Effector memory CD4-positive, alpha-beta T cell (primary cell): ENCODE data around the gene OR13J1.
"Not testable (repeated sequence)": the region's sequence is repeated elsewhere in the genome, so short reads cannot be mapped to it uniquely, and the experiment has no call there.

Experiments
- DNase-seq, 3 donors: peaks; one replicate each; pipeline ENCODE4 v3.0.0-alpha.2; 2020
- H3K27ac ChIP-seq: 2 replicates; pipeline ENCODE4 v1.7.0; 2013; ENCODE audit warnings: mild to moderate bottlenecking, low read length, moderate library complexity; ENCODE audit not compliant: insufficient read depth, poor library complexity, severe bottlenecking
- H3K27me3 ChIP-seq: replicated peaks from 2 replicates; pipeline ENCODE4 v1.7.0; 2013; ENCODE audit warnings: mild to moderate bottlenecking, low read length; ENCODE audit not compliant: insufficient read depth, control insufficient read depth, poor library complexity, severe bottlenecking
- H3K36me3 ChIP-seq: 2 replicates; pipeline ENCODE4 v1.7.0; 2013; ENCODE audit warnings: mild to moderate bottlenecking, low read length, moderate library complexity; ENCODE audit not compliant: control insufficient read depth, insufficient read depth
- H3K4me1 ChIP-seq: 2 replicates; pipeline ENCODE4 v1.7.0; 2013; ENCODE audit warnings: low read length, mild to moderate bottlenecking; ENCODE audit not compliant: control insufficient read depth, insufficient read depth, poor library complexity, severe bottlenecking
- H3K4me3 ChIP-seq: 2 replicates; pipeline ENCODE4 v1.7.0; 2013; ENCODE audit warnings: low read length, low read depth, mild to moderate bottlenecking; ENCODE audit not compliant: insufficient read depth, poor library complexity, severe bottlenecking
- H3K9me3 ChIP-seq: 2 replicates; pipeline ENCODE4 v1.7.0; 2013; ENCODE audit warnings: mild to moderate bottlenecking, low read length, moderate library complexity; ENCODE audit not compliant: control insufficient read depth

Gene OR13J1

DNA sequence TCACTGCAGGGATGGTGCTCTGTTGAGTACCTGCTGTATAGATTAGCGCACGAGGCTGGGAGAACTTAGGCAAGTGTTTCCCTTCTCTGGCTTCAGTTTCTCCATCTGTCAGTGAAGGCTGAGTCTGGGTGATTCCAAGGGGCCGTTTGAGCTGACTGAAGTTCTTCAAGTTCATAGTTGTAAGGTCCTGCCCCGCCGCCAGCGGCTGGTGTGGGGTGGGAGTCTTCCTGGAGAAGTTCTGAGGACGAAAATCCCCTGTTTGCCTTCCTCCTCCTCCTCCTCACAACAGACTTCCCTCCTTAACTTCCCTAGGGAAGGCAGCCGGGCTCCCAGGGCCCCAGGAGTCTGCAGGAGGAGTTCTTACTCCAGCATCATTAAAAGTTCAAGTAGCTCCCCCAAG lies 34.1 kb upstream of the OR13J1 start:
- Histone ChIP-seq H3K9me3 (no peaks in the 10 kb centered on the region), H3K27me3 (no peaks in the 10 kb centered on the region), H3K27ac (no peak overlapping the region), H3K36me3 (no peaks in the 10 kb centered on the region), H3K4me3 (no peak overlapping the region), H3K4me1 (peaks cover 28% of the 10 kb centered on the region)
- no peak for DNase-seq

DNA sequence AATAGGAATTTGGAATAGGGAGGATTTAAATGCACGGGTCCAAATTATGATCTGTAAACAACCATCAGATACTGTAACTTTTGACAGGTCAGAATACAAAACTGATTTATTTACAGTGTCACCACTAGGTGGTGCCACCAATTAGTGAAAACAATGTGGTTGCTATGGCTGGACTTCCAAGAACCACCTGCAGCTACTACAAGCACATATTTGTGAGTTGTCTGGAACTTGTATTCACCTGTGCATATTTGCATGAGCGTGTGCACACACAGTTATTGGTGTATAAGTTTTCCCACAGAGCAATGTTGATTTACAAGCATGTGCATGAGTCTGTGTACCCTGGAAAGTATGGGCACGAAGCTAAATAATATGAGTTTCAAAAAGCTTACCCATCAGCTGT lies 32.8 kb upstream of the OR13J1 start:
- DNase-seq: no peak
- Histone ChIP-seq H3K4me3 (no peak overlapping the region), H3K27me3 (no peaks in the 10 kb centered on the region), H3K4me1 (peaks cover 15% of the 10 kb centered on the region), H3K36me3 (no peaks in the 10 kb centered on the region), H3K27ac (no peak overlapping the region), H3K9me3 (no peaks in the 10 kb centered on the region)

DNA sequence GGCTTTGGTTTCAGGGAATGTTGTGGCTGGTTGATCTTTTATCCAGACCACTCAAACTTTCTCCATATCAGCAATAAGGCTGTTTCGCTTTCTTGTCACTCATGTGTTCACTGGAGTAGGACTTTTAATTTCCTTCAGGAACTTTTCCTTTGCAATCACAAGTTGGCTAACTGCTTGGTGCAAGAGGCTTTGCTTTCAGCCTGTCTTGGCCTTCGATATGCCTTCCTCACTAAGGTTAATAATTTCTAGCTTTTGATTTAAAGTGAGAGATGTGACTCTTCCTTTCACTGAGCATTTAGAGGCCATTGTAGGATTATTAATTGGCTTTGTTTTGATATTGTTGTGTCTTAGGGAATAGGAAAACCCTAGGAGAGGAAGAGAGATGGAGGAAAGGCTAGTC lies 28.8 kb upstream of the OR13J1 start:
- Histone ChIP-seq H3K27me3 (no peaks in the 10 kb centered on the region), H3K4me3 (no peak overlapping the region), H3K27ac (no peak overlapping the region), H3K4me1 (peaks cover 7% of the 10 kb centered on the region), H3K36me3 (no peaks in the 10 kb centered on the region), H3K9me3 (no peaks in the 10 kb centered on the region)
- DNase-seq: no peak

DNA sequence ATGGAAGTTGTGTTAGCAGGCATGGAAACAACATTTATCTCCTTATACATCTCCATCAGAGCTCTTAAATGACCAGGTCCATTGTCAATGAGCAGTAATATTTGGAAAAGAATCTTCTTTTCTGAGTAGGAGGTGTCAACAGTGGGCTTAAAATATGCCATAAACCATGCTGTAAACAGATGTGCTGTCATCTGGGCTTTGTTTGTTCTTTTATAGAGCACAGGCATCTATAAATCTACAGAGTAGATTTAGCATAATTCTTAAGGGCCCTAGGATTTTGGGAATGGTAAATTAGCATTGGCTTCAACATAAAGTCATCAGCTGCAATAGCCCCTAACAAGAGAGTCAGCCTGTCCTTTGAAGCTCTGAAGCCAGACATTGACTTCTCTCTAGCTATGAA lies 28.1 kb upstream of the OR13J1 start:
- H3K27ac ChIP-seq: no peak overlapping the region
- DNase-seq: no peak
- no peak overlapping the region for H3K4me3 ChIP-seq
- H3K36me3 ChIP-seq: no peaks in the 10 kb centered on the region
- peaks cover 3% of the 10 kb centered on the region for H3K4me1 ChIP-seq
- no peaks in the 10 kb centered on the region for H3K9me3 ChIP-seq
- H3K27me3 ChIP-seq: no peaks in the 10 kb centered on the region

DNA sequence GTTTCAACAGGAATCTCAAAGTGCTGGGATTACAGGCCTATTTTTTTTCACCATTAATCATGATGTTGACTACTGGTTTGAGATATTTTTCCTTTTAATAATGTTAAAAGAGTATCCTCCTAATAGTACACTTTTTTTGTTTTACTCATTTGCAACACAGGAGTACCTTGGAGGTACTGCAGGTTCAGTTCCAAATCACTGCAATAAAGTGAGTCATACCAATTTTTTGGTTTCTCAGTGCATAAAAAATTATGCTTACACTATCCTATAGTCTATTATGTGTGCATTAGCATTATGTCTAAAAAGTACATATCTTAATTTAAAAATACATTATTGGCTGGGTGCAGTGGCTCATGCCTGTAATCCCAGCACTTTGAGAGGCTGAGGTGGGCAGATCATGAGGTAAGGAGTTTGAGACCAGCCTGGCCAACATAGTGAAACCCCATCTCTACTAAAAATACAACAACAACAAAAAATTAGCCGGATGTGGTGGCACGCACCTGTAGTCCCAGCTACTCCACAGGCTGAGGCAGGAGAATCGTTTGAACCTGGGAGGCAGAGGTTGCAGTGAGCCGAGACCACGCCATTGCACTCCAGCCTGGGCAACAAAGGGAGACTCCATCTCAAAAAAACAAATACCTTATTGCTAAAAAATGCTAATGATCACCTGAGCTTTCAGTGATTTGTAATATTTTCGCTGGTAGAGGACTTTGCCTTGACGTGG lies 27.3 kb upstream of the OR13J1 start:
- not testable (repeated sequence) for H3K27ac ChIP-seq, H3K36me3 ChIP-seq, H3K4me1 ChIP-seq, H3K4me3 ChIP-seq, H3K27me3 ChIP-seq, H3K9me3 ChIP-seq, DNase-seq

DNA sequence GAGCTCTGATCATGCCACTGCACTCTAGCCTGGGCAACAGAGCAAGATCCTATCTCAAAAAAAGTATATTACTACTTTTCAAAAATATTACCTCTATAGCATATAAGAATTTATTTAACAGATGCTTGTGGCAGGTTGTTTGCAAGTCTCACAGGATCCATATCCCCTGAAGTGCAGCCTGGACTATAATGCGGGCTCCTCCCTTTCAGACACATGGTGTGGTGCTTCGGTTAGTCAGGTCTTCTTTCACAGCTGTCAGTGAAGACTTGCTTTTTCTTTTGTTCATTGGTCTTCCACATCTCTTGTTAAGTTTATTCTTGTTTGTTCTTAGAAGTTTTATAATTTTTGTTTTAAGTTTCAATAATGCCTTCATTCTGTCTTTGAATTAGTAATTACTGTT lies 26.4 kb upstream of the OR13J1 start:
- Histone ChIP-seq H3K27ac (no peak overlapping the region), H3K9me3 (no peaks in the 10 kb centered on the region), H3K4me1 (no peaks in the 10 kb centered on the region), H3K36me3 (no peaks in the 10 kb centered on the region), H3K4me3 (no peak overlapping the region), H3K27me3 (no peaks in the 10 kb centered on the region)
- DNase-seq: no peak

DNA sequence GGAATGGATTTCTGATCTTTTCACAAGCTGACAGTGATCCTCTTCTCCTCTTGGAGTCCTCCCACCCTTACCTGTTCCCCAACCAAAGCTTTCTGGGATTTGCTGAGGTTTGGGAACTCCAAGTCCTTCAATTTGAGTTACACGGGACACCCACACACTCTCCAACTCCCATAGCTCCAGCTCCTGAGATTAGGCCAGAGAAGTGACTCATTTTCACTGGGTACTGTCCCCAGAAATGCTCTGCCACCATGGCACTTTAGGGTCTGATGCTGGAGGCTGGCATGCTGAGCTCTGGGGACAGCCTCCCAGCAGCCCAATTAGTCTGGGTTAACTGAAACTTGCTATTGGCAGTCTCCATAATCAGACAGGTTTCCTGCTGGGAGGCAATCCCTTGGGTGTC lies 21.9 kb upstream of the OR13J1 start:
- Histone ChIP-seq H3K4me1 (no peaks in the 10 kb centered on the region), H3K27ac (no peak overlapping the region), H3K36me3 (no peaks in the 10 kb centered on the region), H3K27me3 (no peaks in the 10 kb centered on the region), H3K4me3 (no peak overlapping the region), H3K9me3 (no peaks in the 10 kb centered on the region)
- no peak for DNase-seq

DNA sequence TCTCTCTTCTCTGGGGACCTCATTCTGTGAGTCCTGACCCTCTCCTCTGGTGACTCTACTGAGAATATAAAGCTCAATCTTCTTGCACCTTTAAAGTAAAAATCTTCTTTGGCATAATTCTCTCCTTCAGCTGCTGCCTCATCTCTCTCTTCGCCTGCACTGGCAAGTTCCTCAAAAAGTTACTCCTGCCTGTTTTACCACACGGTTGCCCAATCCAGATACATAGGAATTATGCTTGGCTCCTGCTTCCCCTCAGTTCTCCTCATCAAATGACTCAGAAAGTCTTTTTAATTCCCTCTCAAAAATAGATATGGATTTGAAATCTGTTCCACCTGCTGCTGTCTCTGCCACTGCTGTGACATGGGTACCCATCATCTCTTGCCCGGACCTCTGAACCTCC lies 21.4 kb upstream of the OR13J1 start:
- Histone ChIP-seq H3K4me3 (no peak overlapping the region), H3K4me1 (no peaks in the 10 kb centered on the region), H3K27me3 (no peaks in the 10 kb centered on the region), H3K27ac (no peak overlapping the region), H3K36me3 (no peaks in the 10 kb centered on the region), H3K9me3 (no peaks in the 10 kb centered on the region)
- DNase-seq: no peak

DNA sequence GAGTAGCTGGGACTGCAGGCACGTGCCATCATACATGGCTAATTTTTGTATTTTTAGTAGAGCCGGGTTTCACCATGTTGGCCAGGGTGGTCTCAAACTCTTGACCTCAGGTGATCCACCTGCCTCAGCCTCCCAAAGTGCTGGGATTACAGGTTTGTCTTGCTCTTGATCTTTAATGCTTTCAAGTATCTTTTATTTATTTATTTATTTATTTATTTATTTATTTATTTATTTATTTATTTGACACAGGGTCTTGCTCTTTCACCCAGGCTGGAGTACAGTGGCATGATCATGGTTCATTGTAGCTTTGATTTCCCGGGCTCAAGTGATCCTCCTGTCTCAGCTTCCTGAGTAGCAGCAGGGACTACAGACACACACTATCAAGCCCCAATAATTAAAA lies 14.7 kb upstream of the OR13J1 start:
- H3K4me3 ChIP-seq, H3K36me3 ChIP-seq, DNase-seq, H3K27me3 ChIP-seq, H3K4me1 ChIP-seq, H3K9me3 ChIP-seq, H3K27ac ChIP-seq: not testable (repeated sequence)

DNA sequence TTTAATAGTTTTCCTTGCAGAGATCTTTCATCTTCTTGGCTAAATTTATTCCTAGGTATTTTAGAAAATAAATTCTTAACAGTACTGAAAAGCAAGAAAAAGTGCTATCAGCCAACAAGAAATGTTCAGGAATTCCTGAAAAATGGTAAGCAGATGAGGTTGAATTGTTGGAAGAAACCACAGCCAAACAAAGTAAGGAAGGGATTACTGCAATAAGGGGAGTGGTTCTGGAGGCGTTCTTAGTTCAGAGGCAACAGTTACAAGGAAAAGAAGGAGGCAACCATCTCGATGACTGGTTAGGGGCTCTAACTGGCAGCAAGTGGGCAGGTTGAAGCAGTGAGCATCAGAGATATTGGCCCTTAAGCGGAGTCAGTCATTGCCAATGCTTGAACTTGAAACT lies 12.8 kb upstream of the OR13J1 start:
- H3K9me3 ChIP-seq: no peaks in the 10 kb centered on the region
- DNase-seq: no peak
- no peaks in the 10 kb centered on the region for H3K36me3 ChIP-seq
- no peaks in the 10 kb centered on the region for H3K4me1 ChIP-seq
- H3K27ac ChIP-seq: no peak overlapping the region
- no peaks in the 10 kb centered on the region for H3K27me3 ChIP-seq
- H3K4me3 ChIP-seq: no peak overlapping the region
